GM04504 (cell line): Measurements from ENCODE around the gene WDR27.

ENCODE experiments used
- DNase-seq: peaks from one replicate; pipeline ENCODE4 v3.0.0-alpha.2; 2012; ENCODE audit warnings: low read depth

WDR27 gene

GRCh38 chr6:169701954-169702839 is at the start of gene WDR27, which contains the start of gene C6orf120:
Gene WDR27, minus strand, starts transcription at chr6:169702029. Its CDS starts 13,024 bp downstream, at chr6:169689005.
Gene C6orf120, plus strand, starts transcription at chr6:169702126. Its CDS starts 334 bp downstream, at chr6:169702460.
- DNase-seq = peak; percentile 91

- DNase-seq = no peak
Observed at GRCh38 chr6:169746556-169746955, 44.7 kb upstream of the WDR27 start.

GRCh38 chr6:169745405-169745804 is 43.6 kb upstream of the WDR27 start:
- no peak for DNase-seq

GRCh38 chr6:169741344-169741743 is 39.5 kb upstream of the WDR27 start:
- DNase-seq = no peak

- no peak for DNase-seq
Observed at GRCh38 chr6:169738976-169739529, 37.2 kb upstream of the WDR27 start.

- no peak for DNase-seq
Observed at GRCh38 chr6:169738204-169738975, 36.6 kb upstream of the WDR27 start.

GRCh38 chr6:169729961-169730360 is 28.1 kb upstream of the WDR27 start:
- DNase-seq = no peak

- no peak for DNase-seq
Observed at GRCh38 chr6:169726963-169727362, 25.1 kb upstream of the WDR27 start.

GRCh38 chr6:169726049-169726400 is 24.2 kb upstream of the WDR27 start:
- DNase-seq = no peak

GRCh38 chr6:169725125-169726048 is 23.6 kb upstream of the WDR27 start:
- DNase-seq = no peak

GRCh38 chr6:169724494-169725124 is 22.8 kb upstream of the WDR27 start, which contains the start of gene PHF10:
Gene PHF10, minus strand, starts transcription at chr6:169724500. Its CDS starts 569 bp downstream, at chr6:169723931.
- DNase-seq = no peak

GRCh38 chr6:169723991-169724493 is 22.2 kb upstream of the WDR27 start:
- no peak for DNase-seq

GRCh38 chr6:169723200-169723909 is 21.5 kb upstream of the WDR27 start:
- no peak for DNase-seq

GRCh38 chr6:169722362-169723199 is 20.8 kb upstream of the WDR27 start:
- DNase-seq = no peak

GRCh38 chr6:169720207-169720855 is 18.5 kb upstream of the WDR27 start:
- DNase-seq = no peak

- no peak for DNase-seq
Observed at GRCh38 chr6:169719117-169719516, 17.3 kb upstream of the WDR27 start.

- DNase-seq = no peak
Observed at GRCh38 chr6:169714595-169714994, 12.8 kb upstream of the WDR27 start.

GRCh38 chr6:169714178-169714577 is 12.3 kb upstream of the WDR27 start:
- DNase-seq = no peak

GRCh38 chr6:169710009-169710408 is 8.2 kb upstream of the WDR27 start:
- DNase-seq = no peak
